GM23338 (cell line): ENCODE measurements around the gene BRINP2.

Experiments used
- CREB1 ChIP-seq: fragments of 250-450 bp; sonication (Bioruptor Pico); IDR thresholded peaks from 2 replicates; pipeline ENCODE4 v1.5.0; 2020; ENCODE audit warnings: low read depth, mild to moderate bottlenecking, moderate library complexity
- EZH2 ChIP-seq: fragments of 200-600 bp; sonication (generic); IDR thresholded peaks from one replicate; pipeline ENCODE4 v1.8.0; 2017; ENCODE audit warnings: antibody characterized with exemption, mild to moderate bottlenecking, low read depth; ENCODE audit not compliant: unreplicated experiment
- EZH2phosphoT487 ChIP-seq: fragments of 200-600 bp; sonication (generic); IDR thresholded peaks from one replicate; pipeline ENCODE4 v1.8.1; 2018; ENCODE audit warnings: antibody characterized with exemption; ENCODE audit not compliant: unreplicated experiment
- JUNB ChIP-seq: IDR thresholded peaks from one replicate; pipeline ENCODE4 v1.6.1; 2016; ENCODE audit warnings: antibody characterized with exemption; ENCODE audit not compliant: unreplicated experiment
- NANOG ChIP-seq: IDR thresholded peaks from 2 replicates; pipeline ENCODE4 v1.6.1; 2016; ENCODE audit warnings: antibody characterized with exemption, borderline replicate concordance
- POLR2AphosphoS5 ChIP-seq: IDR thresholded peaks from 2 replicates; pipeline ENCODE4 v1.6.1; 2016; ENCODE audit warnings: antibody characterized with exemption, low read depth
- REST ChIP-seq: IDR thresholded peaks from one replicate; pipeline ENCODE4 v1.6.1; 2018; ENCODE audit warnings: antibody characterized with exemption; ENCODE audit not compliant: unreplicated experiment
- STAT1 ChIP-seq: IDR thresholded peaks from one replicate; pipeline ENCODE4 v1.6.1; 2016; ENCODE audit warnings: antibody characterized with exemption; ENCODE audit not compliant: unreplicated experiment
- ZNF114 ChIP-seq: fragments of 250-450 bp; sonication (Bioruptor Pico); IDR thresholded peaks from 2 replicates; pipeline ENCODE4 v1.5.0; 2020; ENCODE audit warnings: mild to moderate bottlenecking, moderate library complexity
- ZNF331 ChIP-seq: fragments of 250-450 bp; sonication (Bioruptor Pico); IDR thresholded peaks from 2 replicates; pipeline ENCODE4 v1.5.0; 2020; ENCODE audit warnings: low read depth, mild to moderate bottlenecking, moderate library complexity
- TF ChIP-seq, protein P1 (sequence below), 2 experiments: fragments of 200-600 bp in 1 of 2; sonication (generic) in 1 of 2; conservative IDR thresholded peaks; 2 replicates each; pipeline versions ENCODE4 v1.5.1 to v1.6.1; 2016 to 2017; ENCODE audit warnings: antibody characterized with exemption in 2 of 2, low read depth in 2 of 2, mild to moderate bottlenecking in 2 of 2, moderate library complexity in 1 of 2
- TF ChIP-seq, protein P2 (sequence below): IDR thresholded peaks from 2 replicates; pipeline ENCODE4 v1.6.1; 2016; ENCODE audit warnings: antibody characterized with exemption
- TF ChIP-seq, protein P3 (sequence below): fragments of 250-450 bp; sonication (Bioruptor Pico); IDR thresholded peaks from 2 replicates; pipeline ENCODE4 v1.5.0; 2020; ENCODE audit warnings: mild to moderate bottlenecking, moderate library complexity

GRCh38 chr1:177235350-177235749 lies 64.6 kb downstream of the BRINP2 start:
- TF ChIP-seq, protein P1, sequence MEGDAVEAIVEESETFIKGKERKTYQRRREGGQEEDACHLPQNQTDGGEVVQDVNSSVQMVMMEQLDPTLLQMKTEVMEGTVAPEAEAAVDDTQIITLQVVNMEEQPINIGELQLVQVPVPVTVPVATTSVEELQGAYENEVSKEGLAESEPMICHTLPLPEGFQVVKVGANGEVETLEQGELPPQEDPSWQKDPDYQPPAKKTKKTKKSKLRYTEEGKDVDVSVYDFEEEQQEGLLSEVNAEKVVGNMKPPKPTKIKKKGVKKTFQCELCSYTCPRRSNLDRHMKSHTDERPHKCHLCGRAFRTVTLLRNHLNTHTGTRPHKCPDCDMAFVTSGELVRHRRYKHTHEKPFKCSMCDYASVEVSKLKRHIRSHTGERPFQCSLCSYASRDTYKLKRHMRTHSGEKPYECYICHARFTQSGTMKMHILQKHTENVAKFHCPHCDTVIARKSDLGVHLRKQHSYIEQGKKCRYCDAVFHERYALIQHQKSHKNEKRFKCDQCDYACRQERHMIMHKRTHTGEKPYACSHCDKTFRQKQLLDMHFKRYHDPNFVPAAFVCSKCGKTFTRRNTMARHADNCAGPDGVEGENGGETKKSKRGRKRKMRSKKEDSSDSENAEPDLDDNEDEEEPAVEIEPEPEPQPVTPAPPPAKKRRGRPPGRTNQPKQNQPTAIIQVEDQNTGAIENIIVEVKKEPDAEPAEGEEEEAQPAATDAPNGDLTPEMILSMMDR (conservative IDR thresholded peaks at IDR 0.05; ENCODE audit: low read depth in 2 of 2) = no peak
- TF ChIP-seq REST (no peak), ZNF331 (CRISPR knock-in tag) (no peak), EZH2 (no peak), POLR2AphosphoS5 (no peak), JUNB (no peak), EZH2phosphoT487 (no peak), CREB1 (CRISPR knock-in tag) (no peak), NANOG (no peak), ZNF114 (no peak), STAT1 (no peak)
- TF ChIP-seq, protein P2, sequence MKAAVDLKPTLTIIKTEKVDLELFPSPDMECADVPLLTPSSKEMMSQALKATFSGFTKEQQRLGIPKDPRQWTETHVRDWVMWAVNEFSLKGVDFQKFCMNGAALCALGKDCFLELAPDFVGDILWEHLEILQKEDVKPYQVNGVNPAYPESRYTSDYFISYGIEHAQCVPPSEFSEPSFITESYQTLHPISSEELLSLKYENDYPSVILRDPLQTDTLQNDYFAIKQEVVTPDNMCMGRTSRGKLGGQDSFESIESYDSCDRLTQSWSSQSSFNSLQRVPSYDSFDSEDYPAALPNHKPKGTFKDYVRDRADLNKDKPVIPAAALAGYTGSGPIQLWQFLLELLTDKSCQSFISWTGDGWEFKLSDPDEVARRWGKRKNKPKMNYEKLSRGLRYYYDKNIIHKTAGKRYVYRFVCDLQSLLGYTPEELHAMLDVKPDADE = no peak
- TF ChIP-seq, protein P3, sequence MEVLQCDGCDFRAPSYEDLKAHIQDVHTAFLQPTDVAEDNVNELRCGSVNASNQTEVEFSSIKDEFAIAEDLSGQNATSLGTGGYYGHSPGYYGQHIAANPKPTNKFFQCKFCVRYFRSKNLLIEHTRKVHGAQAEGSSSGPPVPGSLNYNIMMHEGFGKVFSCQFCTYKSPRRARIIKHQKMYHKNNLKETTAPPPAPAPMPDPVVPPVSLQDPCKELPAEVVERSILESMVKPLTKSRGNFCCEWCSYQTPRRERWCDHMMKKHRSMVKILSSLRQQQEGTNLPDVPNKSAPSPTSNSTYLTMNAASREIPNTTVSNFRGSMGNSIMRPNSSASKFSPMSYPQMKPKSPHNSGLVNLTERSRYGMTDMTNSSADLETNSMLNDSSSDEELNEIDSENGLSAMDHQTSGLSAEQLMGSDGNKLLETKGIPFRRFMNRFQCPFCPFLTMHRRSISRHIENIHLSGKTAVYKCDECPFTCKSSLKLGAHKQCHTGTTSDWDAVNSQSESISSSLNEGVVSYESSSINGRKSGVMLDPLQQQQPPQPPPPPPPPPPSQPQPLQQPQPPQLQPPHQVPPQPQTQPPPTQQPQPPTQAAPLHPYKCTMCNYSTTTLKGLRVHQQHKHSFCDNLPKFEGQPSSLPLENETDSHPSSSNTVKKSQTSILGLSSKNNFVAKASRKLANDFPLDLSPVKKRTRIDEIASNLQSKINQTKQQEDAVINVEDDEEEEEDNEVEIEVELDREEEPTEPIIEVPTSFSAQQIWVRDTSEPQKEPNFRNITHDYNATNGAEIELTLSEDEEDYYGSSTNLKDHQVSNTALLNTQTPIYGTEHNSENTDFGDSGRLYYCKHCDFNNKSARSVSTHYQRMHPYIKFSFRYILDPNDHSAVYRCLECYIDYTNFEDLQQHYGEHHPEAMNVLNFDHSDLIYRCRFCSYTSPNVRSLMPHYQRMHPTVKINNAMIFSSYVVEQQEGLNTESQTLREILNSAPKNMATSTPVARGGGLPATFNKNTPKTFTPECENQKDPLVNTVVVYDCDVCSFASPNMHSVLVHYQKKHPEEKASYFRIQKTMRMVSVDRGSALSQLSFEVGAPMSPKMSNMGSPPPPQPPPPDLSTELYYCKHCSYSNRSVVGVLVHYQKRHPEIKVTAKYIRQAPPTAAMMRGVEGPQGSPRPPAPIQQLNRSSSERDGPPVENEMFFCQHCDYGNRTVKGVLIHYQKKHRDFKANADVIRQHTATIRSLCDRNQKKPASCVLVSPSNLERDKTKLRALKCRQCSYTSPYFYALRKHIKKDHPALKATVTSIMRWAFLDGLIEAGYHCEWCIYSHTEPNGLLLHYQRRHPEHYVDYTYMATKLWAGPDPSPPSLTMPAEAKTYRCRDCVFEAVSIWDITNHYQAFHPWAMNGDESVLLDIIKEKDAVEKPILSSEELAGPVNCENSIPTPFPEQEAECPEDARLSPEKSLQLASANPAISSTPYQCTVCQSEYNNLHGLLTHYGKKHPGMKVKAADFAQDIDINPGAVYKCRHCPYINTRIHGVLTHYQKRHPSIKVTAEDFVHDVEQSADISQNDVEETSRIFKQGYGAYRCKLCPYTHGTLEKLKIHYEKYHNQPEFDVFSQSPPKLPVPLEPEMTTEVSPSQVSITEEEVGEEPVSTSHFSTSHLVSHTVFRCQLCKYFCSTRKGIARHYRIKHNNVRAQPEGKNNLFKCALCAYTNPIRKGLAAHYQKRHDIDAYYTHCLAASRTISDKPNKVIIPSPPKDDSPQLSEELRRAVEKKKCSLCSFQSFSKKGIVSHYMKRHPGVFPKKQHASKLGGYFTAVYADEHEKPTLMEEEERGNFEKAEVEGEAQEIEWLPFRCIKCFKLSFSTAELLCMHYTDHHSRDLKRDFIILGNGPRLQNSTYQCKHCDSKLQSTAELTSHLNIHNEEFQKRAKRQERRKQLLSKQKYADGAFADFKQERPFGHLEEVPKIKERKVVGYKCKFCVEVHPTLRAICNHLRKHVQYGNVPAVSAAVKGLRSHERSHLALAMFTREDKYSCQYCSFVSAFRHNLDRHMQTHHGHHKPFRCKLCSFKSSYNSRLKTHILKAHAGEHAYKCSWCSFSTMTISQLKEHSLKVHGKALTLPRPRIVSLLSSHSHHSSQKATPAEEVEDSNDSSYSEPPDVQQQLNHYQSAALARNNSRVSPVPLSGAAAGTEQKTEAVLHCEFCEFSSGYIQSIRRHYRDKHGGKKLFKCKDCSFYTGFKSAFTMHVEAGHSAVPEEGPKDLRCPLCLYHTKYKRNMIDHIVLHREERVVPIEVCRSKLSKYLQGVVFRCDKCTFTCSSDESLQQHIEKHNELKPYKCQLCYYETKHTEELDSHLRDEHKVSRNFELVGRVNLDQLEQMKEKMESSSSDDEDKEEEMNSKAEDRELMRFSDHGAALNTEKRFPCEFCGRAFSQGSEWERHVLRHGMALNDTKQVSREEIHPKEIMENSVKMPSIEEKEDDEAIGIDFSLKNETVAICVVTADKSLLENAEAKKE = no peak
